HEK293 (cell line): ENCODE results near the gene AEBP1.

Experiments used
- CTCF ChIA-PET: fragments of 350-600 bp; formaldehyde crosslinking; extraction: SDS; loops from one replicate; lab custom pipeline; 2021; ENCODE audit warnings: antibody characterized with exemption; lab: Yijun Ruan, JAX
- POLR2A ChIA-PET: fragments of 300-600 bp; formaldehyde crosslinking; extraction: SDS; loops from one replicate; lab custom pipeline; 2020; ENCODE audit warnings: antibody characterized with exemption, inconsistent platforms; lab: Yijun Ruan, JAX
- H3K27ac ChIP-seq: fragments of 200-500 bp; sonication (Bioruptor generic); 2 replicates; pipeline ENCODE4 v1.5.1; 2014; ENCODE audit warnings: low read depth, low read length, control low read depth, inconsistent platforms; ENCODE audit errors: extremely low read depth
- H3K36me3 ChIP-seq, 2 experiments: fragments of 200-500 bp in 1 of 2; sonication (Bioruptor generic) in 1 of 2; 1 replicate in 1 of 2; 2 replicates in 1 of 2; pipeline ENCODE4 v1.5.1; 2014 to 2017; ENCODE audit warnings: inconsistent platforms in 2 of 2, low read length in 2 of 2; ENCODE audit not compliant: control insufficient read depth in 2 of 2, insufficient read depth in 1 of 2
- H3K4me1 ChIP-seq: fragments of 200-500 bp; sonication (Bioruptor generic); 2 replicates; pipeline ENCODE4 v1.5.1; 2014; ENCODE audit warnings: mild to moderate bottlenecking, low read length, inconsistent platforms; ENCODE audit not compliant: control insufficient read depth, insufficient read depth
- H3K4me3 ChIP-seq: 2 replicates; pipeline ENCODE4 v1.5.1; 2011; ENCODE audit warnings: low read depth, mild to moderate bottlenecking, control low read depth, low read length, moderate library complexity
- H3K9me3 ChIP-seq: fragments of 200-500 bp; sonication (Bioruptor generic); 2 replicates; pipeline ENCODE4 v1.5.1; 2014; ENCODE audit warnings: low read depth, low read length, inconsistent platforms; ENCODE audit not compliant: control insufficient read depth, insufficient read depth
- HOXD13 ChIP-seq: sonication (generic); formaldehyde crosslinking; IDR thresholded peaks from 2 replicates; pipeline ENCODE4 v1.8.0; 2022; ENCODE audit warnings: missing genetic modification reagents, borderline replicate concordance
- INSM2 ChIP-seq: fragments of 450-650 bp; formaldehyde crosslinking; IDR thresholded peaks from 2 replicates; pipeline ENCODE4 v1.5.1; 2016; ENCODE audit warnings: missing biosample characterization, missing genetic modification characterization
- KLF10 ChIP-seq: fragments of 450-650 bp; IDR thresholded peaks from 2 replicates; pipeline ENCODE4 v1.5.1; 2018; ENCODE audit warnings: missing biosample characterization, mild to moderate bottlenecking, missing genetic modification characterization
- PATZ1 ChIP-seq: fragments of 450-650 bp; formaldehyde crosslinking; IDR thresholded peaks from 2 replicates; pipeline ENCODE4 v1.5.1; 2016; ENCODE audit warnings: missing biosample characterization, missing genetic modification characterization
- SALL2 ChIP-seq: fragments of 450-650 bp; formaldehyde crosslinking; IDR thresholded peaks from 2 replicates; pipeline ENCODE4 v1.5.0; 2017; ENCODE audit warnings: missing biosample characterization, mild to moderate bottlenecking, missing genetic modification characterization, borderline replicate concordance
- SP2 ChIP-seq: fragments of 450-650 bp; formaldehyde crosslinking; IDR thresholded peaks from 2 replicates; pipeline ENCODE4 v1.5.1; 2016; ENCODE audit warnings: missing biosample characterization, missing genetic modification characterization
- ZBTB7A ChIP-seq: fragments of 450-650 bp; formaldehyde crosslinking; IDR thresholded peaks from 2 replicates; pipeline ENCODE4 v1.5.1; 2016; ENCODE audit warnings: low read depth, missing biosample characterization, missing genetic modification characterization
- ZBTB8A ChIP-seq: fragments of 450-650 bp; formaldehyde crosslinking; IDR thresholded peaks from 2 replicates; pipeline ENCODE4 v1.5.1; 2016; ENCODE audit warnings: missing biosample characterization, missing genetic modification characterization
- ZEB2 ChIP-seq: fragments of 450-650 bp; formaldehyde crosslinking; IDR thresholded peaks from 2 replicates; pipeline ENCODE4 v1.5.1; 2016; ENCODE audit warnings: missing biosample characterization, missing genetic modification characterization
- ZFHX2 ChIP-seq: fragments of 450-650 bp; formaldehyde crosslinking; conservative IDR thresholded peaks from 2 replicates; pipeline ENCODE4 v1.5.1; 2016; ENCODE audit warnings: missing biosample characterization, missing genetic modification characterization
- ZNF175 ChIP-seq: fragments of 450-650 bp; formaldehyde crosslinking; IDR thresholded peaks from 2 replicates; pipeline ENCODE4 v1.5.1; 2016; ENCODE audit warnings: missing biosample characterization, missing genetic modification characterization
- ZNF23 ChIP-seq: fragments of 450-650 bp; formaldehyde crosslinking; IDR thresholded peaks from 2 replicates; pipeline ENCODE4 v1.5.1; 2016; ENCODE audit warnings: missing biosample characterization, missing genetic modification characterization, borderline replicate concordance
- ZNF274 ChIP-seq, 2 experiments: fragments of 200-500 bp in 1 of 2; fragments of 450-650 bp in 1 of 2; sonication (Bioruptor generic) in 1 of 2; formaldehyde crosslinking in 1 of 2; IDR thresholded peaks; 2 replicates each; pipeline versions ENCODE4 v1.5.1 to v1.6.1; 2014 to 2016; ENCODE audit warnings: borderline replicate concordance in 1 of 2, inconsistent platforms in 1 of 2, low read length in 1 of 2, missing biosample characterization in 1 of 2, missing genetic modification characterization in 1 of 2
- ZNF366 ChIP-seq: fragments of 450-650 bp; formaldehyde crosslinking; conservative IDR thresholded peaks from 2 replicates; pipeline ENCODE4 v1.5.1; 2016; ENCODE audit warnings: missing biosample characterization, missing genetic modification characterization
- ZNF488 ChIP-seq: fragments of 450-650 bp; formaldehyde crosslinking; IDR thresholded peaks from 2 replicates; pipeline ENCODE4 v1.5.1; 2016; ENCODE audit warnings: missing biosample characterization, missing genetic modification characterization
- ZNF514 ChIP-seq: fragments of 450-650 bp; formaldehyde crosslinking; IDR thresholded peaks from 2 replicates; pipeline ENCODE4 v1.5.1; 2016; ENCODE audit warnings: missing biosample characterization, missing genetic modification characterization
- ZNF610 ChIP-seq: fragments of 450-650 bp; formaldehyde crosslinking; IDR thresholded peaks from 2 replicates; pipeline ENCODE4 v1.5.1; 2016; ENCODE audit warnings: missing biosample characterization, missing genetic modification characterization, borderline replicate concordance
- ZNF654 ChIP-seq: fragments of 450-650 bp; formaldehyde crosslinking; IDR thresholded peaks from 2 replicates; pipeline ENCODE4 v1.5.1; 2016; ENCODE audit warnings: low read depth, missing biosample characterization, missing genetic modification characterization
- ZNF776 ChIP-seq: fragments of 450-650 bp; formaldehyde crosslinking; IDR thresholded peaks from 2 replicates; pipeline ENCODE4 v1.5.0; 2017; ENCODE audit warnings: missing biosample characterization, missing genetic modification characterization, borderline replicate concordance
- TF ChIP-seq, protein P1 (sequence below): fragments of 450-650 bp; formaldehyde crosslinking; IDR thresholded peaks from 2 replicates; pipeline ENCODE4 v1.5.1; 2016; ENCODE audit warnings: missing biosample characterization, missing genetic modification characterization
- TF ChIP-seq, protein P2 (sequence below): fragments of 450-650 bp; formaldehyde crosslinking; IDR thresholded peaks from 2 replicates; pipeline ENCODE4 v1.5.1; 2016; ENCODE audit warnings: missing biosample characterization, missing genetic modification characterization
- TF ChIP-seq, protein P3 (sequence below): fragments of 450-650 bp; formaldehyde crosslinking; IDR thresholded peaks from 2 replicates; pipeline ENCODE4 v1.5.1; 2016; ENCODE audit warnings: missing biosample characterization, missing genetic modification characterization
- TF ChIP-seq, protein P4 (sequence below): fragments of 450-650 bp; formaldehyde crosslinking; IDR thresholded peaks from 2 replicates; pipeline ENCODE4 v1.5.1; 2016; ENCODE audit warnings: missing biosample characterization, missing genetic modification characterization

Gene AEBP1

GRCh38 chr7:44072364-44073231, 31.5 kb upstream of the AEBP1 start (continued):
- TF ChIP-seq KLF10 (tag by site-specific recombination) (no peak), PATZ1 (tag by site-specific recombination) (peak; percentile 40; the same call in 1 of the 2 replicates), ZNF654 (tag by site-specific recombination) (peak; percentile 48)
- TF ChIP-seq, protein P1, sequence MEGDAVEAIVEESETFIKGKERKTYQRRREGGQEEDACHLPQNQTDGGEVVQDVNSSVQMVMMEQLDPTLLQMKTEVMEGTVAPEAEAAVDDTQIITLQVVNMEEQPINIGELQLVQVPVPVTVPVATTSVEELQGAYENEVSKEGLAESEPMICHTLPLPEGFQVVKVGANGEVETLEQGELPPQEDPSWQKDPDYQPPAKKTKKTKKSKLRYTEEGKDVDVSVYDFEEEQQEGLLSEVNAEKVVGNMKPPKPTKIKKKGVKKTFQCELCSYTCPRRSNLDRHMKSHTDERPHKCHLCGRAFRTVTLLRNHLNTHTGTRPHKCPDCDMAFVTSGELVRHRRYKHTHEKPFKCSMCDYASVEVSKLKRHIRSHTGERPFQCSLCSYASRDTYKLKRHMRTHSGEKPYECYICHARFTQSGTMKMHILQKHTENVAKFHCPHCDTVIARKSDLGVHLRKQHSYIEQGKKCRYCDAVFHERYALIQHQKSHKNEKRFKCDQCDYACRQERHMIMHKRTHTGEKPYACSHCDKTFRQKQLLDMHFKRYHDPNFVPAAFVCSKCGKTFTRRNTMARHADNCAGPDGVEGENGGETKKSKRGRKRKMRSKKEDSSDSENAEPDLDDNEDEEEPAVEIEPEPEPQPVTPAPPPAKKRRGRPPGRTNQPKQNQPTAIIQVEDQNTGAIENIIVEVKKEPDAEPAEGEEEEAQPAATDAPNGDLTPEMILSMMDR (tag by site-specific recombination), result peak; percentile 74
- TF ChIP-seq, protein P2, sequence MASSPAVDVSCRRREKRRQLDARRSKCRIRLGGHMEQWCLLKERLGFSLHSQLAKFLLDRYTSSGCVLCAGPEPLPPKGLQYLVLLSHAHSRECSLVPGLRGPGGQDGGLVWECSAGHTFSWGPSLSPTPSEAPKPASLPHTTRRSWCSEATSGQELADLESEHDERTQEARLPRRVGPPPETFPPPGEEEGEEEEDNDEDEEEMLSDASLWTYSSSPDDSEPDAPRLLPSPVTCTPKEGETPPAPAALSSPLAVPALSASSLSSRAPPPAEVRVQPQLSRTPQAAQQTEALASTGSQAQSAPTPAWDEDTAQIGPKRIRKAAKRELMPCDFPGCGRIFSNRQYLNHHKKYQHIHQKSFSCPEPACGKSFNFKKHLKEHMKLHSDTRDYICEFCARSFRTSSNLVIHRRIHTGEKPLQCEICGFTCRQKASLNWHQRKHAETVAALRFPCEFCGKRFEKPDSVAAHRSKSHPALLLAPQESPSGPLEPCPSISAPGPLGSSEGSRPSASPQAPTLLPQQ (tag by site-specific recombination), result peak; percentile 92

GRCh38 chr7:44073664-44074348, 30.3 kb upstream of the AEBP1 start:
- Histone ChIP-seq H3K27ac (no peak overlapping the region), H3K4me3 (no peak overlapping the region), H3K9me3 (no peaks in the 10 kb centered on the region), H3K4me1 (peaks cover 3% of the 10 kb centered on the region; the same call in 1 of the 2 replicates), H3K36me3 (peaks cover 10 to 63% of the 10 kb centered on the region in 2 experiments)
- ChIA-PET CTCF (no interaction called here), POLR2A (no interaction called here)
- TF ChIP-seq ZNF23 (tag by site-specific recombination) (no peak), ZNF366 (no peak), ZNF175 (tag by site-specific recombination) (no peak), HOXD13 (CRISPR knock-in tag) (no peak), INSM2 (tag by site-specific recombination) (no peak), ZNF610 (no peak), ZEB2 (tag by site-specific recombination) (no peak), ZBTB7A (tag by site-specific recombination) (no peak), ZNF776 (no peak), SP2 (tag by site-specific recombination) (no peak), ZNF274 (IDR thresholded peaks at IDR 0.05; ENCODE audit: low read length) (no peak), ZNF274 (tag by site-specific recombination; IDR thresholded peaks at IDR 0.05; ENCODE audit: borderline replicate concordance) (no peak), ZFHX2 (tag by site-specific recombination) (no peak), SALL2 (tag by site-specific recombination) (no peak), ZNF488 (no peak), ZBTB8A (tag by site-specific recombination) (no peak), ZNF514 (no peak)
- TF ChIP-seq, protein P3, sequence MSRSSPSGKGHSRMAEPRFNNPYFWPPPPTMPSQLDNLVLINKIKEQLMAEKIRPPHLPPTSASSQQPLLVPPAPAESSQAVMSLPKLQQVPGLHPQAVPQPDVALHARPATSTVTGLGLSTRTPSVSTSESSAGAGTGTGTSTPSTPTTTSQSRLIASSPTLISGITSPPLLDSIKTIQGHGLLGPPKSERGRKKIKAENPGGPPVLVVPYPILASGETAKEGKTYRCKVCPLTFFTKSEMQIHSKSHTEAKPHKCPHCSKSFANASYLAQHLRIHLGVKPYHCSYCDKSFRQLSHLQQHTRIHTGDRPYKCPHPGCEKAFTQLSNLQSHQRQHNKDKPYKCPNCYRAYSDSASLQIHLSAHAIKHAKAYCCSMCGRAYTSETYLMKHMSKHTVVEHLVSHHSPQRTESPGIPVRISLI (tag by site-specific recombination), result no peak
- TF ChIP-seq, protein P4, sequence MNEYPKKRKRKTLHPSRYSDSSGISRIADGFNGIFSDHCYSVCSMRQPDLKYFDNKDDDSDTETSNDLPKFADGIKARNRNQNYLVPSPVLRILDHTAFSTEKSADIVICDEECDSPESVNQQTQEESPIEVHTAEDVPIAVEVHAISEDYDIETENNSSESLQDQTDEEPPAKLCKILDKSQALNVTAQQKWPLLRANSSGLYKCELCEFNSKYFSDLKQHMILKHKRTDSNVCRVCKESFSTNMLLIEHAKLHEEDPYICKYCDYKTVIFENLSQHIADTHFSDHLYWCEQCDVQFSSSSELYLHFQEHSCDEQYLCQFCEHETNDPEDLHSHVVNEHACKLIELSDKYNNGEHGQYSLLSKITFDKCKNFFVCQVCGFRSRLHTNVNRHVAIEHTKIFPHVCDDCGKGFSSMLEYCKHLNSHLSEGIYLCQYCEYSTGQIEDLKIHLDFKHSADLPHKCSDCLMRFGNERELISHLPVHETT (tag by site-specific recombination), result no peak
